H1 (cell line): ENCODE results near the gene SSTR5.
"Not testable (repeated sequence)": the region's sequence is repeated elsewhere in the genome, so short reads cannot be mapped to it uniquely, and the experiment has no call there.

Experiments
- EP300 ChIP-seq, 2 experiments: IDR thresholded peaks; 1 replicate in 1 of 2; 2 replicates in 1 of 2; pipeline ENCODE4 v1.6.1; 2011 to 2012; ENCODE audit warnings: low read depth in 2 of 2, low read length in 2 of 2, mild to moderate bottlenecking in 2 of 2, borderline replicate concordance in 1 of 2, inconsistent platforms in 1 of 2, moderate library complexity in 1 of 2
- FOSL1 ChIP-seq: IDR thresholded peaks from 2 replicates; pipeline ENCODE4 v1.6.1; 2011; ENCODE audit warnings: mild to moderate bottlenecking, low read depth, low read length, moderate library complexity; ENCODE audit not compliant: insufficient read depth
- GABPA ChIP-seq: IDR thresholded peaks from 2 replicates; pipeline ENCODE4 v1.6.1; 2011; ENCODE audit warnings: mild to moderate bottlenecking, low read length, moderate library complexity, borderline replicate concordance; ENCODE audit not compliant: insufficient read depth
- JUN ChIP-seq: IDR thresholded peaks from 2 replicates; pipeline ENCODE4 v1.6.1; 2011; ENCODE audit warnings: low read depth, mild to moderate bottlenecking, improper control_type of control experiment, low read length
- MAFK ChIP-seq: IDR thresholded peaks from 2 replicates; pipeline ENCODE4 v1.6.1; 2012; ENCODE audit warnings: low read depth, mild to moderate bottlenecking, improper control_type of control experiment, low read length
- POLR2A ChIP-seq, 2 experiments: IDR thresholded peaks; 1 replicate in 1 of 2; 2 replicates in 1 of 2; pipeline ENCODE4 v1.6.1; 2011; ENCODE audit warnings: low read depth in 2 of 2, low read length in 2 of 2, mild to moderate bottlenecking in 2 of 2; ENCODE audit errors: control extremely low read depth in 1 of 2
- RAD21 ChIP-seq, 2 experiments: IDR thresholded peaks in 1 of 2; conservative IDR thresholded peaks in 1 of 2; 2 replicates each; pipeline ENCODE4 v1.6.1; 2011; ENCODE audit warnings: low read depth in 2 of 2, low read length in 2 of 2, improper control_type of control experiment in 1 of 2, inconsistent platforms in 1 of 2, mild to moderate bottlenecking in 1 of 2, moderate library complexity in 1 of 2
- RFX5 ChIP-seq: IDR thresholded peaks from 2 replicates; pipeline ENCODE4 v1.6.1; 2011; ENCODE audit warnings: low read depth, low read length, improper control_type of control experiment, borderline replicate concordance
- SP4 ChIP-seq: IDR thresholded peaks from 2 replicates; pipeline ENCODE4 v1.6.1; 2012; ENCODE audit warnings: low read length, inconsistent platforms
- TAF7 ChIP-seq: optimal IDR thresholded peaks from 2 replicates; pipeline ENCODE3; 2011; ENCODE audit warnings: low read depth, mild to moderate bottlenecking, inconsistent platforms, low read length, moderate library complexity, borderline replicate concordance
- TF ChIP-seq, protein P1 (sequence below): IDR thresholded peaks from 2 replicates; pipeline ENCODE4 v1.6.1; 2012; ENCODE audit warnings: inconsistent platforms
- TF ChIP-seq, protein P2 (sequence below), 3 experiments: IDR thresholded peaks; 1 replicate in 2 of 3; 2 replicates in 1 of 3; pipeline versions ENCODE4 v1.5.1 to v1.6.1; 2011; ENCODE audit warnings: low read length in 3 of 3, mild to moderate bottlenecking in 3 of 3, inconsistent platforms in 2 of 3, low read depth in 1 of 3, moderate library complexity in 1 of 3; ENCODE audit not compliant: insufficient read depth in 1 of 3; ENCODE audit errors: control extremely low read depth in 1 of 3

DNA sequence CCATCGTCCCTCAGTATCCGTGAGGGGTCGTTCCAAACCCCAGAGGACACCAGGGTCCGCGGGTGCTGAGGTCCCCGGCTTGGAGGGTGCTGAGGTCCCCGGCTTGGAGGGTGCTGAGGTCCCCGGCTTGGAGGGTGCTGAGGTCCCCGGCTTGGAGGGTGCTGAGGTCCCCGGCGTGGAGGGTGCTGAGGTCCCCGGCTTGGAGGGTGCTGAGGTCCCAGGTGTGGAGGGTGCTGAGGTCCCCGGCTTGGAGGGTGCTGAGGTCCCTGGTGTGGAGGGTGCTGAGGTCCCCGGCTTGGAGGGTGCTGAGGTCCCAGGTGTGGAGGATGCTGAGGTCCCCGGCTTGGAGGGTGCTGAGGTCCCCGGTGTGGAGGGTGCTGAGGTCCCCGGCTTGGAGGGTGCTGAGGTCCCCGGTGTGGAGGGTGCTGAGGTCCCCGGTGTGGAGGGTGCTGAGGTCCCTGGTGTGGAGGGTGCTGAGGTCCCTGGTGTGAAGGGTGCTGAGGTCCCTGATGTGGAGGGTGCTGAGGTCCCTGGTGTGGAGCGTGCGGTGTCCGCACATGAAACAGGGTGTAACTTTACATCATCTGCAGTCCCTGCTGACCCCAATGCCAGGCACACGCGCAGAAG lies 47.3 kb upstream of the SSTR5 start:
- TF ChIP-seq, protein P1, sequence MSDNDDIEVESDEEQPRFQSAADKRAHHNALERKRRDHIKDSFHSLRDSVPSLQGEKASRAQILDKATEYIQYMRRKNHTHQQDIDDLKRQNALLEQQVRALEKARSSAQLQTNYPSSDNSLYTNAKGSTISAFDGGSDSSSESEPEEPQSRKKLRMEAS, result not testable (repeated sequence)
- TF ChIP-seq POLR2A (IDR thresholded peaks at IDR 0.05; ENCODE audit: control extremely low read depth in 1 of 2, low read depth in 2 of 2, low read length in 2 of 2); RFX5; RAD21 (IDR thresholded peaks at IDR 0.05 in 1 of 2, conservative IDR thresholded peaks at IDR 0.05 in 1 of 2; ENCODE audit: low read depth in 2 of 2, low read length in 2 of 2); EP300 (IDR thresholded peaks at IDR 0.05; ENCODE audit: borderline replicate concordance in 1 of 2, low read depth in 2 of 2, low read length in 2 of 2); MAFK; FOSL1; TAF7; JUN; SP4; GABPA: not testable (repeated sequence)
- TF ChIP-seq, protein P2, sequence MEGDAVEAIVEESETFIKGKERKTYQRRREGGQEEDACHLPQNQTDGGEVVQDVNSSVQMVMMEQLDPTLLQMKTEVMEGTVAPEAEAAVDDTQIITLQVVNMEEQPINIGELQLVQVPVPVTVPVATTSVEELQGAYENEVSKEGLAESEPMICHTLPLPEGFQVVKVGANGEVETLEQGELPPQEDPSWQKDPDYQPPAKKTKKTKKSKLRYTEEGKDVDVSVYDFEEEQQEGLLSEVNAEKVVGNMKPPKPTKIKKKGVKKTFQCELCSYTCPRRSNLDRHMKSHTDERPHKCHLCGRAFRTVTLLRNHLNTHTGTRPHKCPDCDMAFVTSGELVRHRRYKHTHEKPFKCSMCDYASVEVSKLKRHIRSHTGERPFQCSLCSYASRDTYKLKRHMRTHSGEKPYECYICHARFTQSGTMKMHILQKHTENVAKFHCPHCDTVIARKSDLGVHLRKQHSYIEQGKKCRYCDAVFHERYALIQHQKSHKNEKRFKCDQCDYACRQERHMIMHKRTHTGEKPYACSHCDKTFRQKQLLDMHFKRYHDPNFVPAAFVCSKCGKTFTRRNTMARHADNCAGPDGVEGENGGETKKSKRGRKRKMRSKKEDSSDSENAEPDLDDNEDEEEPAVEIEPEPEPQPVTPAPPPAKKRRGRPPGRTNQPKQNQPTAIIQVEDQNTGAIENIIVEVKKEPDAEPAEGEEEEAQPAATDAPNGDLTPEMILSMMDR (IDR thresholded peaks at IDR 0.05; ENCODE audit: control extremely low read depth in 1 of 3, insufficient read depth in 1 of 3, low read depth in 1 of 3, low read length in 3 of 3), result not testable (repeated sequence)
